ENCODE measurements around the gene RPL29. TPM values are rescaled to one million over a fixed set of nuclear protein-coding genes. Genes with fewer than 3 reads are reported as not detected.

RPL29 gene
- total RNA-seq, 1 donor from 2014 or later = 957 TPM

- Mint-ChIP-seq H3K4me3 (ENCODE audit: unreplicated experiment) (no peak overlapping the region), H3K27me3 (ENCODE audit: unreplicated experiment) (no peaks in the 10 kb centered on the region), H3K4me1 (ENCODE audit: unreplicated experiment) (peaks cover 37% of the 10 kb centered on the region), H3K9me3 (ENCODE audit: unreplicated experiment) (no peaks in the 10 kb centered on the region), H3K36me3 (ENCODE audit: unreplicated experiment) (no peaks in the 10 kb centered on the region), H3K27ac (ENCODE audit: unreplicated experiment) (no peak overlapping the region)
- DNase-seq (ENCODE audit: extremely low spot score, unreplicated experiment) = no peak
- TF ChIP-seq CTCF (IDR thresholded peaks at IDR 0.05) = no peak
Observed at GRCh38 chr3:52019352-52020080, 23.8 kb upstream of the RPL29 start.

- no peaks in the 10 kb centered on the region for H3K27me3 Mint-ChIP-seq (ENCODE audit: unreplicated experiment)
- H3K9me3 Mint-ChIP-seq (ENCODE audit: unreplicated experiment) = no peaks in the 10 kb centered on the region
- no peak overlapping the region for H3K4me3 Mint-ChIP-seq (ENCODE audit: unreplicated experiment)
- no peak for DNase-seq (ENCODE audit: extremely low spot score, unreplicated experiment)
- TF ChIP-seq CTCF (IDR thresholded peaks at IDR 0.05) = no peak
- peaks cover 28% of the 10 kb centered on the region for H3K4me1 Mint-ChIP-seq (ENCODE audit: unreplicated experiment)
- H3K36me3 Mint-ChIP-seq (ENCODE audit: unreplicated experiment) = no peaks in the 10 kb centered on the region
- H3K27ac Mint-ChIP-seq (ENCODE audit: unreplicated experiment) = no peak overlapping the region
Observed at GRCh38 chr3:52018319-52019000, 22.8 kb upstream of the RPL29 start.

GRCh38 chr3:52017586-52017985, 21.9 kb upstream of the RPL29 start:
- Mint-ChIP-seq H3K27me3 (ENCODE audit: unreplicated experiment) (no peaks in the 10 kb centered on the region), H3K4me3 (ENCODE audit: unreplicated experiment) (no peak overlapping the region), H3K4me1 (ENCODE audit: unreplicated experiment) (peaks cover 19% of the 10 kb centered on the region), H3K9me3 (ENCODE audit: unreplicated experiment) (no peaks in the 10 kb centered on the region), H3K36me3 (ENCODE audit: unreplicated experiment) (no peaks in the 10 kb centered on the region), H3K27ac (ENCODE audit: unreplicated experiment) (no peak overlapping the region)
- no peak for TF ChIP-seq CTCF (IDR thresholded peaks at IDR 0.05)
- no peak for DNase-seq (ENCODE audit: extremely low spot score, unreplicated experiment)

GRCh38 chr3:52015438-52016228, 19.9 kb upstream of the RPL29 start:
- no peak for TF ChIP-seq CTCF (IDR thresholded peaks at IDR 0.05)
- DNase-seq (ENCODE audit: extremely low spot score, unreplicated experiment) = no peak
- Mint-ChIP-seq H3K36me3 (ENCODE audit: unreplicated experiment) (no peaks in the 10 kb centered on the region), H3K4me1 (ENCODE audit: unreplicated experiment) (peaks cover 6% of the 10 kb centered on the region), H3K9me3 (ENCODE audit: unreplicated experiment) (no peaks in the 10 kb centered on the region), H3K27me3 (ENCODE audit: unreplicated experiment) (no peaks in the 10 kb centered on the region), H3K27ac (ENCODE audit: unreplicated experiment) (no peak overlapping the region), H3K4me3 (ENCODE audit: unreplicated experiment) (no peak overlapping the region)

GRCh38 chr3:52014613-52015012, 18.9 kb upstream of the RPL29 start:
- Mint-ChIP-seq H3K36me3 (ENCODE audit: unreplicated experiment) (no peaks in the 10 kb centered on the region), H3K4me1 (ENCODE audit: unreplicated experiment) (peaks cover 4% of the 10 kb centered on the region), H3K9me3 (ENCODE audit: unreplicated experiment) (no peaks in the 10 kb centered on the region), H3K4me3 (ENCODE audit: unreplicated experiment) (no peak overlapping the region), H3K27ac (ENCODE audit: unreplicated experiment) (no peak overlapping the region), H3K27me3 (ENCODE audit: unreplicated experiment) (no peaks in the 10 kb centered on the region)
- TF ChIP-seq CTCF (IDR thresholded peaks at IDR 0.05) = peak; percentile 44
- DNase-seq (ENCODE audit: extremely low spot score, unreplicated experiment) = no peak

Measured in osteocyte (in vitro differentiated cells).